SK-N-MC (cell line): ENCODE data around the gene ZNF426.

Source experiments
- EZH2 ChIP-seq: fragments of 200-600 bp; sonication (generic); IDR thresholded peaks from one replicate; pipeline ENCODE4 v1.6.1; 2017; ENCODE audit warnings: antibody characterized with exemption
- POLR2AphosphoS5 ChIP-seq: IDR thresholded peaks from 2 replicates; pipeline ENCODE4 v1.6.1; 2012; ENCODE audit warnings: mild to moderate bottlenecking, low read depth, low read length, borderline replicate concordance

GRCh38 chr19:9494096-9494495 lies 44.3 kb downstream of the ZNF426 start:
- TF ChIP-seq POLR2AphosphoS5 (no peak), EZH2 (no peak)
